Measurements from ENCODE around the gene PCNA. TPM values are rescaled to one million over a fixed set of nuclear protein-coding genes. Genes with fewer than 3 reads are reported as not detected.

The PCNA gene
- total RNA-seq, 1 donor from 2014 or later: 126 TPM

DNA sequence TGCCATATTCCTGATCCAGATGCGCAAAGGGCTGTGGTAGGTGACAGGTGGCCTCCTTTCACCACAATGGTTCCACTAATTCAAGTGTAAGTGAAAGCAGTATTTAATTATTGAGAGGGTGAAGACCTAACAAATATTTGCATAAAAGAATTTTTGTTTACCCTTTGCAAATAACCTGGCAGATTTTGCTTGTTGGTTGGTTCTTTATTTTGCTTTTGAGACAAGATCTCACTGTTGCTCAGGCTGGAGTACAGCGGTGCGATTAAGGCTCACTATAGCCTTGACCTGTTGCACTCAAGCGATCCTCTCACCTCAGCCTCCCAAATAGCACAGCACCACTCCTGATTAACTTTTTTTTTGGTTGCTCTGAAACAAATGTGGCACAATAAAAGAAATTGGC lies 49.2 kb downstream of the PCNA start:
- H3K36me3 Mint-ChIP-seq (ENCODE audit: insufficient read depth): peaks cover 1% of the 10 kb centered on the region

GRCh38 chr20:5070081-5070480 lies 49.7 kb downstream of the PCNA start:
- no peak for TF ChIP-seq CTCF (IDR thresholded peaks at IDR 0.05; ENCODE audit: unreplicated experiment)
- H3K36me3 Mint-ChIP-seq (ENCODE audit: insufficient read depth): peaks cover 1% of the 10 kb centered on the region
- no peaks in the 10 kb centered on the region for H3K27me3 Mint-ChIP-seq
- no peak overlapping the region for H3K4me3 Mint-ChIP-seq (ENCODE audit: low read depth)
- DNase-seq (ENCODE audit: low spot score, unreplicated experiment): no peak
- no peaks in the 10 kb centered on the region for H3K9me3 Mint-ChIP-seq (ENCODE audit: low read depth)
- H3K27ac Mint-ChIP-seq: no peak overlapping the region
- H3K4me1 Mint-ChIP-seq (ENCODE audit: low read depth): peaks cover 5% of the 10 kb centered on the region

More for the DNA sequence above, 49.2 kb downstream of the PCNA start:
- H3K27ac Mint-ChIP-seq: no peak overlapping the region
- no peak for TF ChIP-seq CTCF (IDR thresholded peaks at IDR 0.05; ENCODE audit: unreplicated experiment)
- no peaks in the 10 kb centered on the region for H3K9me3 Mint-ChIP-seq (ENCODE audit: low read depth)
- no peak overlapping the region for H3K4me3 Mint-ChIP-seq (ENCODE audit: low read depth)
- H3K4me1 Mint-ChIP-seq (ENCODE audit: low read depth): peaks cover 5% of the 10 kb centered on the region
- no peaks in the 10 kb centered on the region for H3K27me3 Mint-ChIP-seq
- DNase-seq (ENCODE audit: low spot score, unreplicated experiment): no peak

- Mint-ChIP-seq H3K36me3 (ENCODE audit: insufficient read depth) (peaks cover 1% of the 10 kb centered on the region), H3K9me3 (ENCODE audit: low read depth) (no peaks in the 10 kb centered on the region), H3K4me1 (ENCODE audit: low read depth) (peaks cover 4% of the 10 kb centered on the region), H3K27ac (no peak overlapping the region), H3K27me3 (no peaks in the 10 kb centered on the region), H3K4me3 (ENCODE audit: low read depth) (no peak overlapping the region)
- no peak for DNase-seq (ENCODE audit: low spot score, unreplicated experiment)
- no peak for TF ChIP-seq CTCF (IDR thresholded peaks at IDR 0.05; ENCODE audit: unreplicated experiment)
Observed at GRCh38 chr20:5069141-5069806, 50.5 kb downstream of the PCNA start.

DNA sequence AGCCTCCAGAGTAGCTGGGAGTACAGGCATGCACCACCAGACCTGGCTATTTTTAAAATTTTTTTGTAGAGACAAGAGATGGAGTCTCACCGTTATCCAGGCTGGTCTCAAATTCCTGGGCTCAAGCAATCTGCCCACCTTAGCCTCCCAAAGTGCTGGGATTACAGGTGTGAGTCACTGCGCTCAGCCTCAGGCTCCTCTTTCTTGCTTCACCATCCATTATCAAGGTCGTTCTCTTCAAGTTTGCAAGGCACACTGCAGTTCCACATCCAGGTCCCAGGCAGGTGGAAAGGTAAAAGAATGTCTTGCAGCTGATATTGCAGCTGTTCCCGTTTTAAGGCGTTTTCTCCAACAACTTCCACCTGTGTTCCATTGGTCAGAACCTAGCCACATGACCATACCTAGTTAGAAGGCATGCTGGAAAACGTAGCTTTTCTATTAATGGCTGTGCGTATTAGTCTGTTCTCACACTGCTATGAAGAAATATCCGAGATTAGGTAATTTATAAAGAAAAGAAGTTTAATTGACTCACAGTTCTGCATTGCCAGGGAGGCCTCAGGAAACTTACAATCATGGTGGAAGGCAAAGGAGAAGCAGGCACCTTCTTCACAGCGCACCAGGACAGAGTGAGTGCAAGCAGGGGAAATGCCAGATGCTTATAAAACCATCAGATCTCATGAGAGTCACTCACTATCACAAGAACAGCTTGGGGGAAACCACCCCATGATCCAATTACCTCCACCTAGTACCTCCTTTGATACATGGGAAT lies 51.7 kb downstream of the PCNA start:
- no peak overlapping the region for H3K4me3 Mint-ChIP-seq (ENCODE audit: low read depth)
- H3K27me3 Mint-ChIP-seq: no peaks in the 10 kb centered on the region
- DNase-seq (ENCODE audit: low spot score, unreplicated experiment): no peak
- H3K9me3 Mint-ChIP-seq (ENCODE audit: low read depth): no peaks in the 10 kb centered on the region
- no peak overlapping the region for H3K27ac Mint-ChIP-seq
- H3K36me3 Mint-ChIP-seq (ENCODE audit: insufficient read depth): peaks cover 1% of the 10 kb centered on the region
- no peak for TF ChIP-seq CTCF (IDR thresholded peaks at IDR 0.05; ENCODE audit: unreplicated experiment)
- peaks cover 2% of the 10 kb centered on the region for H3K4me1 Mint-ChIP-seq (ENCODE audit: low read depth)

DNA sequence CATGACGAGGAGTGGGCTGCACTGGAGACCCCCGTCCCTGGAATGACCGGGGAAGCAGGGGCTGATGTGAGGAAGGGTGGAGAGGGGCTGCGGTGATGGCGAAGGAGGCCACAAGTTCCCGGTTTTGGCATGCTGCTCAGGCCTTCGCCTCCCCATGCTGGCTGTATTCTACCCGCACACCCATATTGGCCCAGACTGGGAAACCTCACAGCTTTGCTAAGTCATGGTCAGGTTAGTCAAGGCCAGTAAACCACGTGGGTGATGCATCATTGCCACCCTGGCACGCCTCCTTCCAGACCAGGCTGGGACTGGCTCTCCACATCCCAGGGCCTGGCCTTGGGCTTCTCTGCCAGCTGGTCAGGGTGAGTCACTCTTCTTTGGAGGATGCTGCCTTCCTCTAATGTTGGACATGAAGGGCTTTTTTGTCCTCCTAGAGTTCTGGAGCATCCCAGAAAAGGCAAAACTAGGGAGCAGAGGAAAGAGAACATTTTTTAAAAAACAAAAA lies 53.8 kb downstream of the PCNA start:
- Mint-ChIP-seq H3K9me3 (ENCODE audit: low read depth) (no peaks in the 10 kb centered on the region), H3K4me1 (ENCODE audit: low read depth) (peaks cover 2% of the 10 kb centered on the region), H3K4me3 (ENCODE audit: low read depth) (no peak overlapping the region), H3K27ac (no peak overlapping the region), H3K36me3 (ENCODE audit: insufficient read depth) (peaks cover under 1% of the 10 kb centered on the region), H3K27me3 (no peaks in the 10 kb centered on the region)
- TF ChIP-seq CTCF (IDR thresholded peaks at IDR 0.05; ENCODE audit: unreplicated experiment): no peak
- no peak for DNase-seq (ENCODE audit: low spot score, unreplicated experiment)
